Esophagus (tissue), 2 donors: ENCODE measurements around the gene FYN. TPM values are rescaled to one million over a fixed set of nuclear protein-coding genes. Genes with fewer than 3 reads are reported as not detected.

ENCODE experiments used
- H3K27ac ChIP-seq, 2 donors: one replicate each; pipeline ENCODE4 v1.5.1; 2013; ENCODE audit warnings: low read depth in 2 of 2, mild to moderate bottlenecking in 2 of 2, inconsistent platforms in 1 of 2, low read length in 1 of 2, moderate library complexity in 1 of 2
- H3K27me3 ChIP-seq, 2 donors: one replicate each; pipeline ENCODE4 v1.6.1; 2013; ENCODE audit warnings: low read length in 2 of 2, control low read depth in 1 of 2, mild to moderate bottlenecking in 1 of 2; ENCODE audit not compliant: insufficient read depth in 2 of 2, control insufficient read depth in 1 of 2
- H3K36me3 ChIP-seq, 2 donors: one replicate each; pipeline ENCODE4 v1.6.1; 2013; ENCODE audit warnings: low read length in 1 of 2; ENCODE audit not compliant: control insufficient read depth in 2 of 2, insufficient read depth in 2 of 2
- H3K4me1 ChIP-seq, 2 donors: one replicate each; pipeline ENCODE4 v1.6.1; 2013; ENCODE audit warnings: low read length in 1 of 2; ENCODE audit not compliant: control insufficient read depth in 2 of 2, insufficient read depth in 2 of 2
- H3K4me3 ChIP-seq, 2 donors: one replicate each; pipeline ENCODE4 v1.5.1; 2013; ENCODE audit warnings: low read length in 2 of 2, mild to moderate bottlenecking in 2 of 2, low read depth in 1 of 2, moderate library complexity in 1 of 2
- H3K9me3 ChIP-seq, 2 donors: one replicate each; pipeline ENCODE4 v1.6.1; 2013; ENCODE audit warnings: mild to moderate bottlenecking in 2 of 2, low read depth in 1 of 2, low read length in 1 of 2, moderate library complexity in 1 of 2; ENCODE audit not compliant: control insufficient read depth in 2 of 2, insufficient read depth in 1 of 2
- WGBS, 2 donors: extraction: QIAGEN DNeasy Blood & Tissue Kit; methylation state at CpG; one replicate each; pipeline ENCODE4 v1.1.7; 2013; 5-methylcytosine and 5-hydroxymethylcytosine counted together
- polyA plus RNA-seq, 2 donors: library from polyadenylated mRNA; stranded (reverse); fragments of 200-250 nt; gene quantifications; one replicate each; pipeline ENCODE4 v1.2.3, GENCODE V29; 2013
- donor health status: healthy with polysubstance abuse.
- donor health status: Bipolar disorder and iron deficiency.

The FYN gene
- polyA plus RNA-seq, 2 donors: 6.7 to 8.4 TPM

DNA sequence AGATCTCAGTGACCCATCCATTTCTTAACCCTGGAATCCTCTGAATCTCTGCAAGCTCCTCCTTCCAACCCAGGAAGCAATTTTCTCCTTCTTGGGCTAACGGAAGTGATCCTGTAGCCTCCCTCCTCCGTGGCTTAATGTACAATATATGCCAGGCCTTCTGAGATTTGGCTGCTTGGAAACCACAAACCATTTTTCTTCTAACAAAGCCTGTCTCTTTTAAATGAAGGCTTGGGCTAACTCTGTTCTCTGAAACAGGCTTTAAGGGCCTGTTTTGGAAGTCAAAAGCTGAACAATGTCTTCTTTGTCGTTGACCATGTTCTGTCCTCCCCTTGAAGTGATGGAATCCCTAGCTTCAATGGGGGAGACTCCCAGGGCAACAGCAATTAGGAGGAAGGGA lies 14.9 kb downstream of the FYN start:
- H3K36me3 ChIP-seq: no peaks in the 10 kb centered on the region
- no peaks in the 10 kb centered on the region for H3K9me3 ChIP-seq
- 71 to 72% methylated on average over 3 of the region's 3 CpGs for WGBS, 2 donors
- no peak overlapping the region for H3K4me3 ChIP-seq
- no peak overlapping the region for H3K27ac ChIP-seq
- H3K4me1 ChIP-seq: peaks cover 2% of the 10 kb centered on the region in 2 donors
- H3K27me3 ChIP-seq: no peaks in the 10 kb centered on the region

DNA sequence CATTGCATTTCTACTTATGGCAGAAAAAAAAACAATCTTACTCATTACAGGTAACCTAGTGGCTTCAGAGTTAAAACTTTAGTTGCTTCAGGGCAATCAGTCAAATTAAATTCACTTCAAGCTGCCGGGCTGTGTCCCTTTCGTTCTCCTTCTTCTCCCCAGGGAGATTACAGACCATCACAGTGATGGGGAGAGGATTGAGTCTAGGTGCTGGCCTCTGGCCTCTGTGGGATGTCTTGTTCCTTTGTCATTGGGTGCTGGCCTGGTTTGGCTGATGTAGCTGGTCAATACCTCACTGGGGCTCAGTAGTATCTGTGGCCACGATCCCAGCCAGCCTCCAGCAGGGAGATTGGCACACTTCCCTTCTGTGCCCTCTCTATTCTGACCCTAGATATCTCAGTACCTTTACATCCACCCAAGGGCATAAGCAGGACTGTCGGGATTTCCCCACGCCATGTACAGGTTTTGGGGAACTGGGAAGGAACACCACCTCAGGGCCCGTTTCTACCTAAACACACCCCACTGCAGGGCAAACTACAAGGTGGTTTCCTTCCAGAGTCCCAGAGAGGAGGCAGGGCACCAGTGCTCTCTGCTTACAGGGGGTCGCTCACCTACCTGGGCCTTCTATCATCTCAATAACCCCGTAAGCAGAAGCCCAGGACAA lies 15.4 kb downstream of the FYN start:
- Histone ChIP-seq H3K9me3 (no peaks in the 10 kb centered on the region), H3K27me3 (no peaks in the 10 kb centered on the region), H3K4me3 (no peak overlapping the region), H3K4me1 (peaks cover 2% of the 10 kb centered on the region in 2 donors), H3K27ac (no peak overlapping the region), H3K36me3 (no peaks in the 10 kb centered on the region)
- whole genome bisulfite sequencing, 2 donors: 78 to 82% methylated on average over 8 of the region's 8 CpGs

DNA sequence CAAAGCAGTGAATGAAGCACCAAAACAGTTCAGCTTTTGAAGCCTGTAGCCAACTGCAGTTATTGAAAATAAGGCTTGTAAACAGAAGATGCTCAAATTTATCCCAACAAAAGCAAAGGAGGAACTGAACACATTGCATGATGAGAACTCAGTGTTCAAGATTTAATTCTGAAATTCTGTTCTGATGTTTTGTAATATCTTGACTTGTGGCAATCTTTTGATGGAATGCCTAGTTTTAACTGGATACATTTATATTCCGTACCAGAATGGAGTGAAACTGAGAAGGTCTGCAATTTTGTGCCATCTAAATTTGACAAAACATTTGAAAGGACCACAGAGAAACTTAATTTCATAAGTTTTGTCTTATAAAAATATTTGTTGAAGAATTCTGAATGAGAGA lies 17.5 kb downstream of the FYN start:
- 84 to 97% methylated on average over 1 of the region's 1 CpG for WGBS, 2 donors
- no peaks in the 10 kb centered on the region for H3K36me3 ChIP-seq
- H3K4me3 ChIP-seq: no peak overlapping the region
- no peaks in the 10 kb centered on the region for H3K9me3 ChIP-seq
- H3K27me3 ChIP-seq: no peaks in the 10 kb centered on the region
- H3K27ac ChIP-seq: no peak overlapping the region
- peaks cover 2% of the 10 kb centered on the region in 2 donors for H3K4me1 ChIP-seq

DNA sequence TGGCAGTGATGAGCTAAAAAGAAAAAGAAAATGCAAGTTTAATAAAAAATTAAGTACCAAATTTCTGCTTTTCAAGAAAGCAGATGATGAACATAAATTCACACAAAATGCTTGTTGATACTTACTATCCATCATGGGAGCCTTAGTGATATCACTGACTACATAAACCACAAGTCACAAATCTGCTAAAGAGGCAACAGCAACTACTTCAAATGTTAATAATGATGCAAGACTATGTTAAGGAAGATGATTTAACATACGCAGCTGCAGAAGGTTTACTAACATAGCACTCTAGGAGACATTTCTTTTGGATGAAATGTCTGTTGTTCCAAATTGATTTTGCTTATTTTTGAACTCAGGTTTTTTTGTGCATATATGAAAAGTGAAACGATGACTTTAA lies 18.6 kb downstream of the FYN start:
- H3K4me3 ChIP-seq: no peak overlapping the region
- H3K27me3 ChIP-seq: no peaks in the 10 kb centered on the region
- H3K4me1 ChIP-seq: peaks cover 2 to 4% of the 10 kb centered on the region in 2 donors
- 78% methylated on average over 2 of the region's 2 CpGs for WGBS, 2 donors
- no peaks in the 10 kb centered on the region for H3K9me3 ChIP-seq
- H3K36me3 ChIP-seq: no peaks in the 10 kb centered on the region
- H3K27ac ChIP-seq: no peak overlapping the region

DNA sequence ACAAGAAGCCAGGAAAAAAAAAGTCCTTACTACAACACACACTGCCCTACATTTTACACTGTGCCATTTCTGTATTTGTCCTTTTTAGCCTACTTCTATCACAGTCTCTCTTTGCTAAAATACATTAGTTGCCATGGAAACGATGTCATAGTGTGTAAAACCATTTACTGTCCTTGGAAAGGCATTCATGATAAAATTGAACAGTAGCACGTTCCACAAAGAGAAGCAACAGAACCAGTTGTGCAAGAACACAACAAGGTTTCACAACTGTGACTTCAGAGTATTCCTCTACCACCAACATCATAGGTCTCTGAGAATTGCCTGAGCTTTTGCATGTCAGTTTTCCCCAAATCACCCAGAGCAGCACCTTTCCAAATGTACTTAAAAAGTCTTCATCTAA lies 20.5 kb downstream of the FYN start:
- 33 to 42% methylated on average over 2 of the region's 2 CpGs for WGBS, 2 donors
- no peaks in the 10 kb centered on the region for H3K9me3 ChIP-seq

DNA sequence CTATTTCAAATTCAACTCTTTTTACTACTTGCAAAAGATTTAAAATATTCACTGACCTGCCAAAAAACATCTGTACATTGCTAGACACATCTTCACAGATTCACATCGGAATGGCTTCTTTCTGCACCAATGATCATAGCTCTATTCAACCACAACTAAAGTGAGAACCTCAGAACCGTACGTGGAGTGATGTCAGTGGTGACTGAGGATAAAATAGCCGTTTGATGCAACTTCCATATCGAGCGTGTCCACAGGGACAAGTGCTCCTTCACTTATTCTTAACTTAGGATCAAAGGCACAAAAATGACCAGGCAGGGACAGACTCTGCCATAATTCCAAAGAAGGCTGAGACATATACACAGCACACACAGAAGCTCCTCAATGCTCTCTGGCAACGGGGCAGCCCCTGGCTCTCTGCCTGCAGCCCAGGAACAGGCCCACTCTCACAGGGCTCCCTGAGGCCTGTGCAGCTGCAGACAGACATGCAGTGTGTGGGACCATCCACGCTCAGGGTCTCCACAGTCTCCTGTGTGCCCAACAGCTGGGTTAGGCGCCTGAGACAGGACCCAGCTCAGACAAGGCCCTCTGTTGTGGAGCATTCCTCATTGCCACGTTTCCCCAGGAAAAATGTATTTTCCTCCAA lies 22.8 kb downstream of the FYN start:
- WGBS, 2 donors: 70 to 82% methylated on average over 10 of the region's 10 CpGs
- Histone ChIP-seq H3K36me3 (no peaks in the 10 kb centered on the region), H3K4me1 (peaks cover 0 to 10% of the 10 kb centered on the region in 2 donors), H3K27ac (no peak overlapping the region), H3K27me3 (no peaks in the 10 kb centered on the region), H3K9me3 (no peaks in the 10 kb centered on the region), H3K4me3 (no peak overlapping the region)

More for the DNA sequence above, 20.5 kb downstream of the FYN start:
- H3K27me3 ChIP-seq: no peaks in the 10 kb centered on the region
- H3K4me3 ChIP-seq: no peak overlapping the region
- H3K27ac ChIP-seq: no peak overlapping the region
- H3K4me1 ChIP-seq: peaks cover under 1 to 4% of the 10 kb centered on the region in 2 donors
- H3K36me3 ChIP-seq: no peaks in the 10 kb centered on the region

DNA sequence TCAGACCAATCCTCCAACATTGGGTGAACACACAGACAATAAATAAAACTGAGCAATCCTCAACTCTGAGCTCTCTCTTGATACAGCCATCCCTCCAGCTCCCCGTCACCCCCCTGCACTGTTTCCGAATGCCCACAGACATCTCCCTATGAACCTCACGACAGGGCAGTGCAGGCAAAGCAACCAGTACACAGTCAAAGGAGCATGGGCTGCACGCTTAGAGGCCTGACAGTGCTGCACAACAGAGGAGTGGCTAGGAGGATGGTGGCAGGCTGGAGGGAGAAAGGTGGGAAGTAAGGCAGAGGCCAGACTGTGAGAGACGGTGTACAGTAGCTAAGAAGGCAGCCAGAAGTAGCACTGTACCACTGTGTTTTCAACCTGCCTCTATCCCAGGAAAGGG lies 24.0 kb downstream of the FYN start:
- WGBS, 2 donors: 86 to 93% methylated on average over 5 of the region's 5 CpGs
- Histone ChIP-seq H3K9me3 (no peaks in the 10 kb centered on the region), H3K4me3 (no peak overlapping the region), H3K4me1 (peaks cover 4 to 9% of the 10 kb centered on the region in 2 donors), H3K27me3 (no peaks in the 10 kb centered on the region), H3K27ac (no peak overlapping the region), H3K36me3 (no peaks in the 10 kb centered on the region)

DNA sequence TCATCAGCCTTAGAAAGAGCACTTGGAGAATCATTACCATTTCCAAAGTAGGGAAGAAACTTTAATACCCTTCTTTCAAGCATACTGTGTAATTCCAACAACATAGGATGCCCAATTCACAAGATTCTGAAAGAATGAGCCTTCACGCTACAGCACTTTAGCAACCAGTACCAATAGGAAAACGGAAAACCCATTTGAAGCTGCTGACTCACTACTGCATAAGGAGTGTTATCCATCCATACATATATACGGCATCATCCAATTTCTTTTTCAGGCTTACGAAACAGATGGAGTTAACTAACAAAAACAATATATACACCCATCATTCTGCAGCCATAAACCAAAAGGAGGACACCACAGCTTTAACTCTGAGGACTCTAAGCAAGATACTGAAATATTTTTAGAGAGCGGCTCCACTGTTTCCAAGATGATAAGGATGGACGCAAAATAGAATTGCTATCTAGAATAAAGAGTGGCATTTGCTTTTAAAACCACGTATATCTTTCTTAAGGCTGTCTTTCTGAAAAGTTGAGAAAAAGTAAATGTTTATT lies 24.9 kb downstream of the FYN start:
- WGBS, 2 donors: 87 to 92% methylated on average over 7 of the region's 7 CpGs
- H3K9me3 ChIP-seq: no peaks in the 10 kb centered on the region
- no peak overlapping the region for H3K27ac ChIP-seq
- H3K36me3 ChIP-seq: no peaks in the 10 kb centered on the region
- no peak overlapping the region for H3K4me3 ChIP-seq
- H3K4me1 ChIP-seq: peaks cover 4 to 7% of the 10 kb centered on the region in 2 donors
- no peaks in the 10 kb centered on the region for H3K27me3 ChIP-seq

DNA sequence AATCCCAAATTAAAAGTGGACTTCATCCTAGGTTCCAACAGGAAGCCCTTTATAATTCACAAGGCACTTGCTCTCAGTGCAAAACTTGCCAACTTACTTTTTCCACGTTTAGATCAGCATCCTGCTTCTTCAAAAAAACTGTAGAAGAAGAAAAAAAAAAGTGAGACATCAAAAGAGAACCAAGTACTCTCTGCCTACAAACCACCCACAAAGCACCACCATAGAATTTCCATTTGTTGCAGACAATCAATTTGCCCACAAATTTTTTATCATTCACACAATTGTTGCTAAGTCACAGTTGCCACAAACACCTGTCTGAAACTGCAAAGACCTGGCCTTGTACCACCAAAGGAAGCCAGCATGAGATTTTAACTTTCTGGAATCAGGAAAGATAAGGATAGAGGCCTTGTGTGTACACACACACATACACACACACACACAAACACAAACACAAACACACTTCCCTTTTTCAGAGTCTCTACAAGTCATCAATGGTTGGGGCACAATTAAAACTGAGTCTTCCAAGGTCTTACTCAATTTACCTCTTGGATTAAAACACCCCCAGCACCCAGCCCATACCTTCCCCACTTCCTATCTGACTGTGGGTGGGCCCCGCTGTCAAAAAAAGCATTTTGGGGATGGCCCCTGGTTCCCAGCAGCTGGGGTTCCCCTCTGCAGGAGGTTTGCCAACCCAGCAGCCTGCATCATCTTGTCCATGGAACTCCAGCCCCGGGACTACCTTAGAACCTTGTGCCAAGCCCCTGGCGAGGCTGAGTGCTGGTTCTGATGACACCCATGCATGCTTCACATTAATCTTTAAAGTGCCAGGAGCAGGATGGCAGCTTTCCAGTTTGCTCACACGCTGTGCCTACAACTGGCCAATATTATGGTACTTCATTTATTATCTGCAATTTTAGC lies 26.5 kb downstream of the FYN start:
- 30 to 36% methylated on average over 5 of the region's 5 CpGs for WGBS, 2 donors
- Histone ChIP-seq H3K9me3 (no peaks in the 10 kb centered on the region), H3K4me1 (peaks cover 4 to 7% of the 10 kb centered on the region in 2 donors), H3K36me3 (no peaks in the 10 kb centered on the region), H3K27ac (no peak overlapping the region), H3K4me3 (no peak overlapping the region), H3K27me3 (no peaks in the 10 kb centered on the region)
